Tibial nerve (tissue), 4 donors: ENCODE measurements around the gene ZDHHC20. TPM values are rescaled to one million over a fixed set of nuclear protein-coding genes. Genes with fewer than 3 reads are reported as not detected.

Experiments
- DNase-seq, 2 donors: peaks; one replicate each; pipeline ENCODE4 v3.0.0-alpha.2; 2019; ENCODE audit warnings: low spot score in 2 of 2
- H3K27ac ChIP-seq, 4 donors: fragments of 200-600 bp; sonication (generic) in 3 of 4; one replicate each; pipeline ENCODE4 v1.5.1; 2017 to 2019; ENCODE audit warnings: mild to moderate bottlenecking in 1 of 4
- H3K27me3 ChIP-seq, 2 donors: fragments of 200-600 bp; sonication (generic) in 1 of 2; one replicate each; pipeline versions ENCODE4 v1.5.1 to v1.6.0; 2017 to 2019
- H3K36me3 ChIP-seq, 3 donors: fragments of 200-600 bp; sonication (generic); one replicate each; pipeline ENCODE4 v1.5.1; 2018 to 2019
- H3K4me1 ChIP-seq, 4 donors: fragments of 200-600 bp; sonication (generic) in 3 of 4; one replicate each; pipeline ENCODE4 v1.5.1; 2017 to 2019
- H3K4me3 ChIP-seq, 4 donors: fragments of 200-600 bp; sonication (generic) in 3 of 4; one replicate each; pipeline ENCODE4 v1.5.1; 2017 to 2019; ENCODE audit warnings: mild to moderate bottlenecking in 1 of 4, moderate library complexity in 1 of 4
- H3K9me3 ChIP-seq, 4 donors: fragments of 200-600 bp; sonication (generic) in 3 of 4; one replicate each; pipeline ENCODE4 v1.5.1; 2017 to 2019
- EP300 ChIP-seq, 2 donors: sonication (generic); formaldehyde crosslinking; IDR thresholded peaks; one replicate each; pipeline ENCODE4 v1.6.1; 2017; ENCODE audit warnings: antibody characterized with exemption in 2 of 2, mild to moderate bottlenecking in 1 of 2
- POLR2A ChIP-seq, 2 donors: fragments of 450-650 bp; IDR thresholded peaks; one replicate each; pipeline ENCODE4 v1.6.1; 2017; ENCODE audit warnings: antibody characterized with exemption in 2 of 2, mild to moderate bottlenecking in 2 of 2, moderate library complexity in 2 of 2
- WGBS, 2 donors: methylation state at CpG; one replicate each; pipeline ENCODE4 v1.1.5; 2018; 5-methylcytosine and 5-hydroxymethylcytosine counted together
- total RNA-seq, 4 donors: library from RNA; depleted of rRNA; stranded (reverse); fragments of >200 nt; gene quantifications; one replicate each; pipeline ENCODE4 v1.1.0, GENCODE V29; 2016
- TF ChIP-seq, protein P1 (sequence below), 5 experiments: fragments of 200-600 bp in 3 of 5; fragments of 450-650 bp in 2 of 5; sonication (generic) in 3 of 5; IDR thresholded peaks; one replicate each; pipeline ENCODE4 v1.5.1; 2016 to 2019; ENCODE audit warnings: antibody characterized with exemption in 5 of 5, mild to moderate bottlenecking in 3 of 5, moderate library complexity in 2 of 5

ZDHHC20 gene
- total RNA-seq, 4 donors from 2014 or later, result 46.1 to 61.0 (median 55.5) TPM

DNA sequence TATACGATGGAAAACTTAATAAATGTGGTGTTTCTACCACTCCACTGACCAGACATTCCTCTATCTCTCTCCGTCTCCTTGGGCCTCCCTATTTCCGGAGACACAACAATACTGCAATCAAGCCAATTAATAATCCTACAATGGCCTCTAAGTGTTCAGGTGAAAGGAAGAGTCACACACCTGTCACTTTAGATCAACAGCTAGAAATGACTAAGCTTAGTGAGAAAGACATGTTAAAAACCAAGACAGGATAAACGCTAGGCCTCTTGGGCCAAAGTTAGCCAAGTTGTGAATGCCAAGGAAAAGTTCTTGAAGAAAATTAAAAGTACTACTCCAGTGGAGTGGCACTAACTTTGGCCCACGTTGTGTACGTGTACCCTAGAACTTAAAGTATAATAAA, 22.5 kb downstream of the ZDHHC20 start:
- Histone ChIP-seq H3K9me3 (peaks cover 0 to 19% (median 3%) of the 10 kb centered on the region in 4 donors), H3K27ac (peak overlapping the region in 3 of 4 donors; percentile 31 to 78 (median 72)), H3K27me3 (no peaks in the 10 kb centered on the region), H3K4me3 (no peak overlapping the region), H3K4me1 (peaks cover 0 to 19% (median 10%) of the 10 kb centered on the region in 4 donors), H3K36me3 (peaks cover 0 to 18% (median 0%) of the 10 kb centered on the region in 3 donors)
- WGBS, 2 donors, result 95 to 99% methylated on average over 6 of the region's 6 CpGs
- TF ChIP-seq POLR2A (IDR thresholded peaks at IDR 0.05), result no peak
- DNase-seq, result no peak

DNA sequence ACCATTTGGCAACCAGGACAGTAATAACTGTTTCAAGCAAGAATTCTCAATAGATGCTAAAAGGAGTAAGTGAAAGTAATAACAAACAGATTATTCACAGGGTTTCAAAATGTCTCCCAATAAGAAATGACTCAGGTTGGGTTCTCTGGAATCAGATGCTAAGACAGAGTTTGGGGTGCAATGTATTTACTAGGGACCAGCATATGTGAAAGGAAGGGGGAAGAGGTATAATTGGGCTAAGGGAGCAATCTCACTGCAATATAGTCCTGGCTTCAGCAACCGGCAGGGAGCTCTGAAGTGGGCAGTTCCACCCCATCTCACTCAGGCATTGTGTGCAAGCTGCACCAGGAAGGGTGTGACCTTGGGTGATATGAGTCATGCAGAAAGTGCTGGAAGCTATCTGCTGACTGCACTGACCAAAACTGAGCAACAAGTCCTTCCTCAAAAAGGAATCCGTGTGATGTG, 23.4 kb downstream of the ZDHHC20 start:
- peak in 1 of 2 donors; percentile 56 for DNase-seq

DNA sequence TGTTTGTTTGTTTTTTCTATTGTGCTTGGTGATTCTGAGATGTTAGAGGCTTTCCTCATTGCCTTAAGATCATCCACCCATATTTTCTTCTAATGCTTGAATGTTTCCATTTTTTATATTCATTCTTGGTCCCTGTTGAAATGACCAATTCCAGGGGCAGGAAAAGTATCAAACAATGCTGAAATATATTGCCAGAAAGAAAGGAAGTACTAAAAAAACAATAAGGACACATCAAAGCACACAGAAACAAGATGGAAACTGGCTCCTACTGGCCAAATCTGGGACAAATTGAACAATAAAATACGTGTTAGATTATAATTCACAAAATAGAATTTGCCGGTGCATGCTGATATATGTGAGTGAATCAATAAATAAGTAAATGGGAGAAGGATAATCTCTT, 23.9 kb downstream of the ZDHHC20 start:
- H3K27me3 ChIP-seq, result no peaks in the 10 kb centered on the region
- TF ChIP-seq POLR2A (IDR thresholded peaks at IDR 0.05), result no peak
- TF ChIP-seq, protein P1, sequence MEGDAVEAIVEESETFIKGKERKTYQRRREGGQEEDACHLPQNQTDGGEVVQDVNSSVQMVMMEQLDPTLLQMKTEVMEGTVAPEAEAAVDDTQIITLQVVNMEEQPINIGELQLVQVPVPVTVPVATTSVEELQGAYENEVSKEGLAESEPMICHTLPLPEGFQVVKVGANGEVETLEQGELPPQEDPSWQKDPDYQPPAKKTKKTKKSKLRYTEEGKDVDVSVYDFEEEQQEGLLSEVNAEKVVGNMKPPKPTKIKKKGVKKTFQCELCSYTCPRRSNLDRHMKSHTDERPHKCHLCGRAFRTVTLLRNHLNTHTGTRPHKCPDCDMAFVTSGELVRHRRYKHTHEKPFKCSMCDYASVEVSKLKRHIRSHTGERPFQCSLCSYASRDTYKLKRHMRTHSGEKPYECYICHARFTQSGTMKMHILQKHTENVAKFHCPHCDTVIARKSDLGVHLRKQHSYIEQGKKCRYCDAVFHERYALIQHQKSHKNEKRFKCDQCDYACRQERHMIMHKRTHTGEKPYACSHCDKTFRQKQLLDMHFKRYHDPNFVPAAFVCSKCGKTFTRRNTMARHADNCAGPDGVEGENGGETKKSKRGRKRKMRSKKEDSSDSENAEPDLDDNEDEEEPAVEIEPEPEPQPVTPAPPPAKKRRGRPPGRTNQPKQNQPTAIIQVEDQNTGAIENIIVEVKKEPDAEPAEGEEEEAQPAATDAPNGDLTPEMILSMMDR (IDR thresholded peaks at IDR 0.05), result no peak
- no peak for TF ChIP-seq EP300 (IDR thresholded peaks at IDR 0.05)
- H3K27ac ChIP-seq, result peak overlapping the region in 2 of 4 donors; percentile 72 to 78
- H3K9me3 ChIP-seq, result peaks cover 0 to 23% (median 3%) of the 10 kb centered on the region in 4 donors
- no peak overlapping the region for H3K4me3 ChIP-seq
- 84 to 88% methylated on average over 2 of the region's 2 CpGs for WGBS, 2 donors
- H3K36me3 ChIP-seq, result peaks cover 0 to 24% (median 0%) of the 10 kb centered on the region in 3 donors
- no peak for DNase-seq
- peaks cover 0 to 19% (median 10%) of the 10 kb centered on the region in 4 donors for H3K4me1 ChIP-seq

More for the DNA sequence above, 23.4 kb downstream of the ZDHHC20 start:
- peaks cover 0 to 19% (median 3%) of the 10 kb centered on the region in 4 donors for H3K9me3 ChIP-seq
- TF ChIP-seq EP300 (IDR thresholded peaks at IDR 0.05) (peak in 1 of 2 donors; percentile 71), POLR2A (IDR thresholded peaks at IDR 0.05) (no peak)
- no peak overlapping the region for H3K4me3 ChIP-seq
- 24 to 29% methylated on average over 2 of the region's 2 CpGs for WGBS, 2 donors
- no peaks in the 10 kb centered on the region for H3K27me3 ChIP-seq
- peaks cover 0 to 19% (median 0%) of the 10 kb centered on the region in 3 donors for H3K36me3 ChIP-seq
- H3K27ac ChIP-seq, result peak overlapping the region in 3 of 4 donors; percentile 31 to 78 (median 72)
- H3K4me1 ChIP-seq, result peaks cover 0 to 19% (median 10%) of the 10 kb centered on the region in 4 donors

DNA sequence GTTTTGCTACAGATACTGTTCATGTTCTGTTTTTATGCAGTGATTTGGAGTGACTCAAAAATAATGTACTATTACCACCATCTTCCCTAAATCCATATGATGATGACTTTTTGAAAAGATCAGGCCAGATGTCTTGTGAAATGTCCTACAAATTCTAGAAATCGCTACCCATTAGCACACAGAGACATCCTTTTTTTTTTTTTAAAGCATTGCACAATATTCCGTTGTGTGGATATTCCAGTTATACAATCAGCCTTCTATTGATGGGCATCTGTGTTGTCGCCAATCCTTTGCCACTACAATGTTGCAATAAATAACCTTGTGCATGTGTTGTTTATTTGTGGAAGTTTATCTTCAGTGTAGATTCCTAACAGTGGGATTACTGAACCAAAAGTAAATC, 24.5 kb downstream of the ZDHHC20 start:
- 47 to 64% methylated on average over 3 of the region's 3 CpGs for WGBS, 2 donors
- Histone ChIP-seq H3K27ac (peak overlapping the region in 2 of 4 donors; percentile 72 to 78), H3K9me3 (peaks cover 0 to 29% (median 3%) of the 10 kb centered on the region in 4 donors), H3K4me3 (peak overlapping the region in 1 of 4 donors; percentile 3), H3K27me3 (no peaks in the 10 kb centered on the region), H3K36me3 (peaks cover 0 to 27% (median 0%) of the 10 kb centered on the region in 3 donors), H3K4me1 (peaks cover 0 to 19% (median 10%) of the 10 kb centered on the region in 4 donors)
- no peak for DNase-seq
- TF ChIP-seq, protein P1 (IDR thresholded peaks at IDR 0.05), result no peak
- TF ChIP-seq EP300 (IDR thresholded peaks at IDR 0.05), result peak in 1 of 2 donors; percentile 54

DNA sequence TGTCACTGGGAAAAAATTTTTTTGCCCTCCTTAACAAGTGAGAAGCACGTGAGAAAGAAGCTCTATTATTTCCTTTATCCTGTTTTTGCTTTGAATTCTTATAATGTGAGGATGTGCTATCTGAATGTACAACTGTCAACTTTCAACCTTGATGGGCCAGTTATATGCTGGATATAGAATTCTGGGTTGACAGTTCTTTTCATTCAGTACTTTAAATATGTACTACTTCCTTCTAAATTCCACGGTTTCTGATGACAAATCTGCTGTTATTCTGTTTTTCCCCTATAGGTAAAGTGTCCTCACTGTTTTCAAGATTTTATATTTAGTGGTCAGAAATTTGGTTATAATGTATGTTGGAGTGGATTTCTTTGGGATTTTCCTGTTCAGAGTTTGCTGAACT, 29.9 kb downstream of the ZDHHC20 start:
- Histone ChIP-seq H3K36me3 (peaks cover 0 to 9% (median 0%) of the 10 kb centered on the region in 3 donors), H3K27me3 (no peaks in the 10 kb centered on the region), H3K9me3 (peaks cover 0 to 26% (median 0%) of the 10 kb centered on the region in 4 donors), H3K4me1 (no peaks in the 10 kb centered on the region), H3K27ac (no peak overlapping the region), H3K4me3 (no peak overlapping the region)
- DNase-seq, result no peak
- 92 to 99% methylated on average over 2 of the region's 2 CpGs for WGBS, 2 donors
- TF ChIP-seq, protein P1 (IDR thresholded peaks at IDR 0.05), result no peak
- no peak for TF ChIP-seq POLR2A (IDR thresholded peaks at IDR 0.05)
- no peak for TF ChIP-seq EP300 (IDR thresholded peaks at IDR 0.05)

DNA sequence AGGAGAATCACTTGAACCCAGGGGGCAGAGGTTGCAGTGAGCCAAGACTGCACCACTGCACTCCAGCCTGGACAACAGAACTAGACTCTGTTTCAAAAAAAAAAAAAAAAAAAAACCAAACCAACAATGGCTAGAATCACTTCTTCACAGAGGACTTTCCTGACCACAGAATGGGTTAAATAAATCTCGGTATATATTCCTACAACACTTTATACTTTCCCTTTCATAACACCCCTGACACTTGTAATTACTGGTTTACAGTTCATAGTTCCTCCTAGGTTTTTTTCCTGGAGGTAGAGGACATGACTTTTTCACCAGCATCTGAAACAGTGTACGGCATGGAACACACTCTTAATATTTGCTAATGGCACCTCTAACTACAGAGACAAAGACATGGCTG, 31.4 kb downstream of the ZDHHC20 start:
- TF ChIP-seq, protein P1 (IDR thresholded peaks at IDR 0.05), result no peak
- TF ChIP-seq EP300 (IDR thresholded peaks at IDR 0.05) (no peak), POLR2A (IDR thresholded peaks at IDR 0.05) (no peak)
- H3K4me1 ChIP-seq, result no peaks in the 10 kb centered on the region
- WGBS, 2 donors, result 78 to 85% methylated on average over 2 of the region's 2 CpGs
- H3K27ac ChIP-seq, result no peak overlapping the region
- DNase-seq, result no peak
- H3K4me3 ChIP-seq, result no peak overlapping the region
- no peaks in the 10 kb centered on the region for H3K27me3 ChIP-seq
- H3K36me3 ChIP-seq, result peaks cover 0 to 9% (median 0%) of the 10 kb centered on the region in 3 donors
- peaks cover 0 to 26% (median 0%) of the 10 kb centered on the region in 4 donors for H3K9me3 ChIP-seq
